HG03135 (cell line): ENCODE results near the gene MCTP2.

Experiments used
- ATAC-seq: cut with Tn5 transposase; IDR thresholded peaks from one replicate; pipeline ENCODE4 v1.9.1; 2021; ENCODE audit warnings: mild to moderate bottlenecking, moderate library complexity; ENCODE audit not compliant: unreplicated experiment

MCTP2 gene

GRCh38 chr15:94352636-94353487 is 121.5 kb downstream of the MCTP2 start:
- ATAC-seq, result no peak

- no peak for ATAC-seq
Observed at GRCh38 chr15:94353488-94353820, 122.1 kb downstream of the MCTP2 start.

GRCh38 chr15:94354655-94355054 is 123.3 kb downstream of the MCTP2 start:
- ATAC-seq, result no peak

- ATAC-seq, result no peak
Observed at GRCh38 chr15:94359716-94360115, 128.4 kb downstream of the MCTP2 start.

GRCh38 chr15:94360251-94360685 is 128.9 kb downstream of the MCTP2 start:
- ATAC-seq, result no peak

GRCh38 chr15:94362385-94363092 is 131.2 kb downstream of the MCTP2 start:
- ATAC-seq, result no peak

GRCh38 chr15:94363382-94363781 is 132.0 kb downstream of the MCTP2 start:
- no peak for ATAC-seq

- no peak for ATAC-seq
Observed at GRCh38 chr15:94366781-94367180, 135.4 kb downstream of the MCTP2 start.

GRCh38 chr15:94367726-94368535 is 136.6 kb downstream of the MCTP2 start:
- no peak for ATAC-seq

- ATAC-seq, result no peak
Observed at GRCh38 chr15:94370206-94370935, 139.0 kb downstream of the MCTP2 start.

GRCh38 chr15:94370936-94371285 is 139.6 kb downstream of the MCTP2 start:
- ATAC-seq, result no peak

GRCh38 chr15:94372821-94373220 is 141.5 kb downstream of the MCTP2 start:
- no peak for ATAC-seq

GRCh38 chr15:94375997-94376396 is 144.6 kb downstream of the MCTP2 start:
- ATAC-seq, result no peak

GRCh38 chr15:94379986-94380385 is 148.6 kb downstream of the MCTP2 start:
- no peak for ATAC-seq

GRCh38 chr15:94380798-94381197 is 149.4 kb downstream of the MCTP2 start:
- ATAC-seq, result no peak

GRCh38 chr15:94381384-94381783 is 150.0 kb downstream of the MCTP2 start:
- no peak for ATAC-seq

- ATAC-seq, result no peak
Observed at GRCh38 chr15:94383041-94383440, 151.7 kb downstream of the MCTP2 start.

GRCh38 chr15:94383706-94384105 is 152.3 kb downstream of the MCTP2 start:
- ATAC-seq, result no peak

GRCh38 chr15:94385441-94385840 is 154.1 kb downstream of the MCTP2 start:
- no peak for ATAC-seq

- ATAC-seq, result no peak
Observed at GRCh38 chr15:94386351-94386750, 155.0 kb downstream of the MCTP2 start.

GRCh38 chr15:94387442-94387841 is 156.1 kb downstream of the MCTP2 start:
- no peak for ATAC-seq
